ENCODE measurements around the gene SASH3. TPM values are rescaled to one million over a fixed set of nuclear protein-coding genes. Genes with fewer than 3 reads are reported as not detected.
A peak's percentile ranks its signal among the peaks of the same experiment; 100 is the strongest.

Gene SASH3
- total and polyA plus RNA-seq, 8 donors: 2.3 to 62.9 (median 4.1) TPM

DNA sequence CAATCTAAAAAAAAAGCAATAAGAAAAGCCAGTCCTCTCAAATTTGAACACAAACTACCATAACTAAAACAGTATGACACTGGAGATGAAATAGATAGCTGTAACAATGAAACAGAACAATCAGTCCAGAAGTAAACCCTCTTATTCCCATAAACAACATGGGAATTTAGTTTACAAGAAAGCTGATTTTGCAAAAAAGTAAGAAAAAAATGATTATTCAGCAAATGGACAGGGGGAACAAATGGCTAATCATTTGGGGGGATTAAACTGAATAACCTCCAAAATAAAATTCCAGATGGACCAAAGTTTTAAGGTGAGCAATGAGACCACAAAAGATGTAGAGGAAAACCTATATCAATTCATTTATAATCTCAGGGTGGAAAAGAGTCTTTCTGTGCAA is 16.1 kb upstream of the SASH3 start:
- H3K36me3 ChIP-seq: no peaks in the 10 kb centered on the region
- H3K27ac ChIP-seq: no peak overlapping the region
- ATAC-seq: no peak
- intact Hi-C loops (cut with DNase I): no loop called here
- H3K9me3 ChIP-seq: no peaks in the 10 kb centered on the region
- DNase-seq: no peak
- no peak overlapping the region for H3K4me3 ChIP-seq
- H3K27me3 ChIP-seq: no peaks in the 10 kb centered on the region
- TF ChIP-seq, protein P1, sequence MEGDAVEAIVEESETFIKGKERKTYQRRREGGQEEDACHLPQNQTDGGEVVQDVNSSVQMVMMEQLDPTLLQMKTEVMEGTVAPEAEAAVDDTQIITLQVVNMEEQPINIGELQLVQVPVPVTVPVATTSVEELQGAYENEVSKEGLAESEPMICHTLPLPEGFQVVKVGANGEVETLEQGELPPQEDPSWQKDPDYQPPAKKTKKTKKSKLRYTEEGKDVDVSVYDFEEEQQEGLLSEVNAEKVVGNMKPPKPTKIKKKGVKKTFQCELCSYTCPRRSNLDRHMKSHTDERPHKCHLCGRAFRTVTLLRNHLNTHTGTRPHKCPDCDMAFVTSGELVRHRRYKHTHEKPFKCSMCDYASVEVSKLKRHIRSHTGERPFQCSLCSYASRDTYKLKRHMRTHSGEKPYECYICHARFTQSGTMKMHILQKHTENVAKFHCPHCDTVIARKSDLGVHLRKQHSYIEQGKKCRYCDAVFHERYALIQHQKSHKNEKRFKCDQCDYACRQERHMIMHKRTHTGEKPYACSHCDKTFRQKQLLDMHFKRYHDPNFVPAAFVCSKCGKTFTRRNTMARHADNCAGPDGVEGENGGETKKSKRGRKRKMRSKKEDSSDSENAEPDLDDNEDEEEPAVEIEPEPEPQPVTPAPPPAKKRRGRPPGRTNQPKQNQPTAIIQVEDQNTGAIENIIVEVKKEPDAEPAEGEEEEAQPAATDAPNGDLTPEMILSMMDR (IDR thresholded peaks at IDR 0.05): no peak
- H3K4me1 ChIP-seq: peaks cover 0 to 21% of the 10 kb centered on the region in 2 donors

DNA sequence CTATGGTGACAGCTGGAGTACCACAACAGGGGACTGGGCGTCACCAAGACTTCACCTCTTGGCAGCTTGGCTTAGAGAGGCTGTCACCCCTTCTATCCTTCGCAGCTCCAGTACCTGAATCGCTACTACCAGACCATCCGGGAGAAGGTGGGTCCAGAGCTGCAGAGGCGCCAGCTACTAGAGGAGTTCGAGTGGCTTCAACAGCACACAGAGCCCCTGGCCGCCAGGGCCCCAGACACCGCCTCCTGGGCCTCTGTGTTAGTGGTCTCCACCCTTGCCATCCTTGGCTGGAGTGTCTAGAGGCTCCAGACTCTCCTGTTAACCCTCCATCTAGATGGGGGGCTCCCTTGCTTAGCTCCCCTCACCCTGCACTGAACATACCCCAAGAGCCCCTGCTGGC is 11.6 kb upstream of the SASH3 start:
- Histone ChIP-seq H3K4me3 (no peak overlapping the region), H3K9me3 (no peaks in the 10 kb centered on the region), H3K4me1 (peaks cover 0 to 6% of the 10 kb centered on the region in 2 donors), H3K36me3 (no peaks in the 10 kb centered on the region), H3K27ac (no peak overlapping the region), H3K27me3 (no peaks in the 10 kb centered on the region)
- DNase-seq (no peak), ATAC-seq (no peak)
- intact Hi-C loops (cut with DNase I): no loop called here
- TF ChIP-seq, protein P1 (IDR thresholded peaks at IDR 0.05): no peak

DNA sequence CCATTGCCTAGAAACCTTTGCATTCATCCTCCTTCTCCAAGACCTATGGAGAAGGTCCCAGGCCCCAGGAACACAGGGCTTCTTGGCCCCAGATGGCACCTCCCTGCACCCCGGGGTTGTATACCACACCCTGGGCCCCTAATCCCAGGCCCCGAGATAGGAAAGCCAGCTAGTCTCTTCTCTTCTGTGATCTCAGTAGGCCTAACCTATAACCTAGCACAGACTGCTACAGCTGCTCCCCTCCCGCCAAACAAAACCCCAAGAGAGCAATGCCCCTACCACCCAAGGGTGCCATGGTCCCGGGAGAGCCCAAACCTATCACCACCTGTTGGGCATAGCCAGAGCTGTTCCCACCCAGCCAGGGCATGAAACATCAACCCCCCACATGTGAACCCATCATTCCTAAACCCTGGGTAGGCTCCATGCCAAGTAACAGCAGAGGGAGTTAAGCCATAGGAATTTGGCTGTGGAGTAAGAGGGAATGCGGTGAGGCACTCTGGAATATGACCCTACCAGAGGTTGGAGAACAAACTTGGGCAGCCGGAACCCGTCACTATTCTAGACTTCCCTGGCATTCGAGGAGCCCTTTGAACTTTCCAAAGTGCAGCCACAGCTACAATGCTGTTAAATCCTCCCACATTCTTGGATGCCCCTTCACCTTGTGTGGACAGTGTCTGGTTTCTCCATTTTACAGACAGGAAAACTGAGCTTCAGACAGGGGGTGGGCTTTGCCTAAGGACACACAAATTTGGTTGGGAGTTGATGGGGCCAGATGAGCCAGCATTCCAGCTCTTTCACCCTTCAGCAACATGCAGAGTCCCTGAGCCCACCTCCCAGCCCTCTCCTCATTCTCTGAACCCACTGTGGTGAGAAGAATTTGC is 10.9 kb upstream of the SASH3 start:
- no peak for ATAC-seq

GRCh38 chrX:129769467-129770154 is 10.1 kb upstream of the SASH3 start:
- H3K9me3 ChIP-seq: no peaks in the 10 kb centered on the region
- ATAC-seq (peak; percentile 13), DNase-seq (no peak)
- TF ChIP-seq, protein P1 (IDR thresholded peaks at IDR 0.05): no peak
- no peak overlapping the region for H3K27ac ChIP-seq
- H3K4me1 ChIP-seq: peaks cover 0 to 12% of the 10 kb centered on the region in 2 donors
- H3K4me3 ChIP-seq: no peak overlapping the region
- no peaks in the 10 kb centered on the region for H3K36me3 ChIP-seq
- intact Hi-C loops (cut with DNase I): no loop called here
- no peaks in the 10 kb centered on the region for H3K27me3 ChIP-seq

More for the DNA sequence above, 10.9 kb upstream of the SASH3 start:
- peaks cover 0 to 10% of the 10 kb centered on the region in 2 donors for H3K4me1 ChIP-seq
- H3K27me3 ChIP-seq: no peaks in the 10 kb centered on the region
- no peak for DNase-seq
- TF ChIP-seq, protein P1 (IDR thresholded peaks at IDR 0.05): no peak
- H3K9me3 ChIP-seq: no peaks in the 10 kb centered on the region
- intact Hi-C loops (cut with DNase I): no loop called here
- H3K4me3 ChIP-seq: no peak overlapping the region
- H3K27ac ChIP-seq: no peak overlapping the region
- no peaks in the 10 kb centered on the region for H3K36me3 ChIP-seq
